Activated CD8-positive, alpha-beta memory T cell treated with anti-CD3 and anti-CD28 coated beads, Interleukin-2, amount 50 U/mL, for 1 hour (primary cell): ENCODE data around the gene PPP2R5C.
"Not testable (repeated sequence)": the region's sequence is repeated elsewhere in the genome, so short reads cannot be mapped to it uniquely, and the experiment has no call there.

Experiments
- DNase-seq: peaks from one replicate; pipeline ENCODE4 v3.0.0-alpha.2; 2020; ENCODE audit errors: extremely low read depth

The PPP2R5C gene

DNA sequence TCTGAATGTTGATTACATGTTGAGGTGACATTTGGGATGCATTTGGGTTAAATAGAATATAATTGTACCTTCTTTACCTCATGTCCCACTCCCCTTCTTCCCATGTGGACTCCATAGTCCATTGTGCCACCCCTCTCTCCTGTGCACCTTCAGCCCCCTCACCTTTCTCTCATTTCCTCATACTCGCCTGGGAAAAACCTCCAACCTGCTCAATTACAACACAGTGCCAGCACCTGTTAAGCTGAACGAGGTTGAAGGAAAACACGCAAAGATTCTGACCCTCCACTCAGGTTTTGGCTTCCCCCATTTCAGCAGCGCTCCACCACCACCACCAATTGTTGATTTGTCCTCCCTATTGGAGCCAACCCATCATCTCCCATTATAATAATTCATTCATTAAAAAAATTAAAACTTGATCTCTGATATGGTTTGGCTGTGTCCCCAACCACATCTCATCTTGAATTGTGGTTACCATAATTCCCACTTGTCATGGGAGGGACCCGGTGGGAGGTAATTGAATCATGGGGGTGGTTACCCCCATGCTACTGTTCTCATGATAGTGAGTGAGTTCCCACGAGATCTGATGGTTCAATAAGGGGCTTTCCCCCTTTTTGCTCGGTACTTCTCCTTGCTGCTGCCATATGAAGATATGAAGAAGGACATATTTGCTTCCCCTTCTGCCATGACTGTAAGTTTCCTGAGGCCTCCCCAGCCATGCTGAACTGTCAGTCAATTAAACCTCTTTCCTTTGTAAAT lies 33.7 kb upstream of the PPP2R5C start:
- DNase-seq = no peak

DNA sequence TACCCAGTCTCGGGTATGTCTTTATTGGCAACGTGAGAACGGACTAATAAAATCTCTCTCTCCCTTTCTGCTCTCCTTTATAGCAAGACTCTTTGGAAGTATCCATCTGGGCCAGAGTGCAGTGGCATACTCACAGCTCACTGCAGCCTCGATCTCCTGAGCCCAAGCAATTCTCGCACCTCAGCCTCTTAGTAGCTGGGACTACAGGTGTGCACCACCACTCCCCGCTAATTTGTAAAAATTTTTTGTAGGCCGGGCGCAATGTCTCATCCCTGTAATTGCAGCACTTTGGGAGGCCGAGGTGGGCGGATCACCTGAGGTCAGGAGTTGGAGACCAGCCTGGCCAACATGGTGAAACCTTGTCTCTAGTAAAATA lies 33.2 kb upstream of the PPP2R5C start:
- no peak for DNase-seq

DNA sequence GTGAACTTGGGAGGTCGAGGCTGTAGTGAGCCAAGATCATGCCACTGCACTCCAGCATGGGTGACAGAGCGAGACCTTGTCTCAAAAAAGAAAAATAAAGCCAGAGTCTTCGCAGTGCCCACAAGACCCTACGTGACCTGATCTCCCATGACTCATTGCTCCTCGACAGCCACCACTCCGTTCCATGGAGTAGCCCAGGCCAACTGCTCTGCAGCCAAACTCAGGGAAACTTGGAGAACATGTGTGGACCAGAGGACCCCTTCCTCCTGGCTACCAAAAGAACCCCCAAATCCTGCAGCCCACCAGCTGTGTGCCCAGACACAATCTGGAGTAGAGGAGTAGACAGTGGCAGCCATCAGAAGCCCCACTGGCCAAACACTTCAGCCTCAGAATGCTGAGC lies 32.1 kb upstream of the PPP2R5C start:
- no peak for DNase-seq

DNA sequence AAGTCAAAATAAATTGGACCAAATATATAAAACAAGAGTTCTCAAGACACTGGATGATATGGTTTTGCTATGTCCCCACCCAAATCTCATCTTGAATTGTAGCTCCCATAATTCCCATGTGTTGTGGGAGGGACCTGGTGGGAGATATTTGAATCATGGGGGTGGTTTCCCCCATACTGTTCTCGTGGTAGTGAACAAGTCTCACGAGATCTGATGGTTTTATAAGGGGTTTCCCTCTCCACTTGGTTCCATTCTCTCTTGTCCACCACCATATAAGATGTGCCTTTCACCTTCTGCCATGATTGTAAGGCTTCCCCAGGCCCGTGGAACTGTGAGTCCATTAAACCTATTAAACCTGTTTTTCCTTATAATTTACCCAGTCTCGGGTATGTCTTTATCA lies 31.4 kb upstream of the PPP2R5C start:
- DNase-seq = not testable (repeated sequence)

DNA sequence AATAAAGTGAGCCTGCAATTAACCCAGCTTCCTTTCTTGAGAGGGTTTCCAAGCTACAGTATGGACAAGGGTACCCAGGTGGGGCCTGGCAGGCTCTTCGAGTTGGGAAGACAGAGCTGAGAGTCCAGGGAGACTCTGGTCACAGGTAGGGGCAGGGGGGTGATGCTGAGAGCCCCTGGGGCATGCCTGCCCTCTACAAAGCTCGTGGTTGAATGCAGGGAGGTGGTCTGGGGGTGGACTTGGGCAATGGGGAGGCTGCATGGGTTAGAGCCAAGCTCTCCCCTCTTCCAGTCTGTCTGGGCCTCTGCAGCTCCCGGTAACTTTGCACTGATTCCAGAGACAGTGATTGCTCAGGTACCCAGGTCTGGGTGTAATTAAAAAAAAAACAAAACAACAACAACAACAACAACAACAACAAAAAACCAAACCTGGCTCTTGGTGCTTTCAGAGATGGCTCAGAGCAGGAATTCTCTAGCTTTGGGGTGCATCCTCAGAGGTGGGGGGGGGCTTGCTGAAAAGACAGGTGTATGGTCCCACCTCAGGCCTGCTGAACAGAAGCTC lies 30.8 kb upstream of the PPP2R5C start:
- no peak for DNase-seq

DNA sequence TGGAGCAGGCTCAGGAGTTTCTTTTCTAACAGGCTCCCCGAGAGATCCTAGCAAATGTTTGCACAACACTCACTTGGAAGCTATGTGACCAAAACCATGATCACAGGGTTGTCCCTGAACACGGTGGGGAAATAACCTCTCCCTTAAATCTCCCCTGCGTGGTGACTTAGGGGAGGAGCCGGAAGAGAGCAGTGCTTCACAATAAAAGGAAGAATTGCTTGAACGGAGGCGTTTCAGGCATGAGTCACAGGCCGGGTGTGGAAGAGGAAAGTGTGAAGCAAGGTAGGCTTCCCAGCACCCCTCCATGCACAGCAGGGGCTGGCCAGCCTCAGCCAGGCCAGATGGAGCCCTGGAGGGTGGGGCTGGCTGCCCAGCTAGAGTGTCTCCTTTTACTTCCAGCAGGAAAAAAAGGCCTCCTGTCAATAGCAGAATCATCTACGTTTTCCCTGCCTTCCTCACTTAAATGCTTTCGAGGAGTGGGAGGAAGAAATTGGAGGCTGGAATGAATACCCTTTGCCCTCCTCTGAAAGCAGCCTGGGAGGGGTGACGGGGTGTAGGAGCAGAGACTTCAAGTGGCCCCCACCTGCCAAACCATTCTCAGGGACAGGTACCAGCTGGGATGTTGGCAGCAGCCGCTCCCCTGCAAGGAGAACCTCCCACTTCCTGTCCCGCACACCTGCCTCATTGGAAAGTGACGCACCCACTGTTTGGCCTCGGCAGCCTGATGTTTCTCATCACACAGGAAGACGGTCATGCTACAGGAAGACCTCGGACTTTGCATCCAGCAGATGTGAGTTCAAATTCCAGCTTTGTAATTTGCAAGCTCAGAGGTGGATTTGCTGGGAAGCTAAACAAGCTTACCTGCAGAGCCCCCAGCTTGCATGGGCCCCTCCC lies 30.1 kb upstream of the PPP2R5C start:
- DNase-seq = peak; percentile 84

DNA sequence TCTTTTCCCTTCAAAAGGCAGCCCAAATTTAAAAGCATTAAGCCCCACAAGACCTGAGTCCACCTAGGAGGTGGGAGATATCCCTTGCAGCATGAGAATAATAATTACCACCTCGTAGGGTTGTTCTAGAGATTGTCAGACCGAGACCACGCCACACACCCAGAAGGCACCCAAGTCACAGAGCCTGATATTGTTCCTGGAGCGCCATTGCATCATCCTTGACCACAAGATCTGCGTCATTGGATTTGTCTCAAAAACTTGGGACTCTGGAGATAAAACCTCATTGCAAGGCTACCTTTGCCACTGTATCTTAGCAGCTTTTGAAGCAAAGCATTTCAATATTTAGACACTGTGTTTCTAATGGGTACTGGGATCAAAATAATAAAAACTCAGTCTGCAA lies 29.4 kb upstream of the PPP2R5C start:
- DNase-seq = no peak

DNA sequence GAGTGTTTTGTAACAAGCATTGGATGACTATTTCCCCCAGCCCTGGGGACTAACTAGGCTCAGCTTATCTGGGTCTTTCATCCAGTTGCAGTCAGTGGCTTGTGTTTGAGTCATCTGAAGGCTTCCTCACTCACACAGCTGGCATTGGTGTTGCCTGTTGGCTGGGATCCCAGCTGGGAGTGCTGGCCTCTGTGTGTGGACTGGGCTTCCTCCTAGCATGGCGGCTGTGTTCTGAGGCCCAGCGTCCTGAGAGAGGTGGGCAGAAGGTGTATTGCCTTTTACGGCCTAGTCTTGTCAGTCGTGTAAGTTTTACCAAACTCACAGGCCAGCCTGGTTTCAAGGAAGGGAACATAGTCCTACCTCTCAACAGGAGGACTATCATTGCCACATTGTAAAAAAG lies 28.3 kb upstream of the PPP2R5C start:
- no peak for DNase-seq

DNA sequence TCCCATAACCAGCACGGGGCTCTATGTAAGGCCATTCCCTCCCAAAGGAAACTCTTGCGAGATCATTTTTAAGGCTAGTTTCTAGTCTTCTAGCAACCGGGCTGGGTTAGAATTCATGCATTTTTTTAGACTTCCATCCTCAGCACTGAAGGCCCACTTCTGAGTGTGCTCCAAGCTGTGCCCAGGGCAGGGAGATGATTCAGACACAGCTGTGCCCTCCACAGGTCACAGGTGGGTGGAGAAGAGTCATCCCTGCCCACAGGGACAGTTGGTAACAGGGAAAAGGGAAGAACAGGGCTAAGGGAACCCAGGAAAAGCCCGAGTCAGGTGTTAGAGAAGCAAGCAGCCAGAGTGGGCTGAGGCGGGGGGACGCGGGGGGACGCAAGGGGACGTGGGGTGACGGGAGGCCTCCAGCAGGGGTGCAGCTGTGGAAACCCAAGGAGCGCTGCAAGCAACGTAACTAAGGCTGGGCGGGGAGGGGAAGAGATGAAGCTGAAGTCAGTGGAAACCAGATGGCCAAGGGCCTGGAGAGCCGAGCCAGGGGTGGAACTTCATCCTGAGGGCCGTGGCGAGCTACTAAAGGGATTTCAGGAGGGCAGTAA lies 27.2 kb upstream of the PPP2R5C start:
- DNase-seq = no peak

DNA sequence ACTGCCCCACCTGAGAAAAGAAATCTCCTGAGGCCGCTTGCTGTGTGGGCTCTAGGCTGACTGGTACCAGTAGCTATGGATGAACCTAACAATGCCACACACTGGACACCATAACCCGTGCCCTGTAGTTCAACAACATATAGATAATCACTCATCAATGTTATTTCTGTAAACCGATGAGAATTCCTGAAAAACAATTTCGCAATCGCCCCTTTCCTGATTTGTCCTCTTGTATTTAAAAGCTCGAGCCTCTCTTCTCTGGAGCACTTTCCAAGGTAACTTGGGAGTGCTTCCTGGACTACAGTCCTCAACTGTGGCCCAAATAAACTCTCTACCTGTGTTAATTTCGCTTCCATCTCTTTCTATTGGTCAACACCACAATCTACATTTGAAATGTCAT lies 26.1 kb upstream of the PPP2R5C start:
- no peak for DNase-seq

DNA sequence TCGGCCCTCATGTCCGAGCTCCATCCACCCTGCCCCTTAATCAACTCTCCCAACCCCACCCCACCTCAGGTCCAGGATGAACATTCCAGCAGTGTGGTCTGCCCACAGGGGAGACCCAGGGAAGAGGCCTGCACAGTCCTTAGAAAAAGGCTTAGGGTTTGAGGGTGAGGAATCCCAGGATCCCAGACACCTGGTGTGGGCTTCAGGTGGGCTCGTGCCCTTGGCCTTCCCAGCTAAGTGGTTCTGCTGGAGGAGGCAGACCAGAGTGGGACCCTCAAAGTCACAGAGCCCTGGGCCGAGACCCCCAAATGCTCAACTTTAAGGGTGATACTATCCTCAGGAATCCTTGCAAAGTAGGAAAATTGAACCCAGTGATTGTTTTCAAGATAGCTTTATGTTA lies 25.4 kb upstream of the PPP2R5C start:
- DNase-seq = no peak

DNA sequence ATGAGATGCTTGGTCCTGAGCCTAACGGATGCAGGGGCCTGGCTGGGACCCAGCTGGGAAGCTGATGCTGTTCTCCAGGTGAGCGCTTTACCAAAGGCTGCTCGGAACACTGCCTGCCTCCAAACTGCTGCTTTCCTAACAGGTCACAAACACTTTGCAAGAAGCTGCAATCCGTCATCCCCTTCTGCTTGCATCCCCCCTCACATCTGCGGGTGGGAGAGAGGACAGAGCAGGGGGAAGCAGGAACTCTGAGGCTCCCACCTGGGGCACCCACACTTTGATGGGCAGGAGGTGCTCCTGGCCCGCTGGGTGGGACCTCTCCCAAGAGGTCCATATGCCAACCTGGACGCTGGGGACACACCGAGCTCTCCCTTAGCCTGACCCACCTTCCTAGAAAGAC lies 24.9 kb upstream of the PPP2R5C start:
- no peak for DNase-seq

DNA sequence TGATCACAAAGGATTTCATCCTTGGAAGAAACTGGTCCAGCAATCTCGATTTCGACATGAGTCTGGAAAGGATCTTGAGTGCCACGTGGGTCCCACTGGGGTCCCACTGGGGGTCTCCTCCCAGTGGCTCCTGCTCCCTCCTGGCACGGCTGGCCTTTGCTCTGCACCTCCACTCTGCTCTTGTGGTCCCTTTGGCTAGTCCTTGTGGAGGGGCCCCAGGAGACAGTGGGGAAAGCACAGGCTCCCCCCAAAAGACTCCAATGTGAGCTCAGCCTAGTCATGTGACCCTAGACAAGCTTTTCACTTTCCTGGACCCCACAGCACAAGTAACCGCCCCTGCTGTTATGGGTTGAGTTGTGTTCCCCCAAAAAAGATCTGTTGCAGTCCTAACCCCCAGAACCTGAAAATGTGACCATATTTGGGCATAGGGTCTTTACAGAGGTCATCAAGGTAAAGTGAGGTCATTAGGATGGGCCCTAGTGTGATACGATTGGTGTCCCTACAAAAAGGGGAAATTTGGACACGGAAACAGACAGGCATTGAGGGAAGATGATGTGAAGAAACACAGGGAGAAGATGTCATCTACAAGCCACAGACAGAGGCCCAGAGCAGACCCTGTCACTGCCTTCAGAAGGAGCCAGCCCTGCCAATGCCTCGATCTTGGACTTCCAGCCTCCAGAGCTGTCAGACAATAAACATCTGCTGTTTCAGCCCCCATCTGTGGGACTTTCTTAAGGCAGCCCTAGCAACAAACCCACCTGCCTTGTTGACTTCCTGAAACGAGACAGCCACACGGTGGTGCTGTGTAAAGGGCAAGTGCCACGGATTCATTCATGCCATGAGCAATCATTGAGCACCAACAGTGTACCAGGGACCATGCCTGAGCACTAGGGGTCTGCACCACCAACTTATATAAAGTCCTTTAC lies 23.8 kb upstream of the PPP2R5C start:
- DNase-seq = no peak

DNA sequence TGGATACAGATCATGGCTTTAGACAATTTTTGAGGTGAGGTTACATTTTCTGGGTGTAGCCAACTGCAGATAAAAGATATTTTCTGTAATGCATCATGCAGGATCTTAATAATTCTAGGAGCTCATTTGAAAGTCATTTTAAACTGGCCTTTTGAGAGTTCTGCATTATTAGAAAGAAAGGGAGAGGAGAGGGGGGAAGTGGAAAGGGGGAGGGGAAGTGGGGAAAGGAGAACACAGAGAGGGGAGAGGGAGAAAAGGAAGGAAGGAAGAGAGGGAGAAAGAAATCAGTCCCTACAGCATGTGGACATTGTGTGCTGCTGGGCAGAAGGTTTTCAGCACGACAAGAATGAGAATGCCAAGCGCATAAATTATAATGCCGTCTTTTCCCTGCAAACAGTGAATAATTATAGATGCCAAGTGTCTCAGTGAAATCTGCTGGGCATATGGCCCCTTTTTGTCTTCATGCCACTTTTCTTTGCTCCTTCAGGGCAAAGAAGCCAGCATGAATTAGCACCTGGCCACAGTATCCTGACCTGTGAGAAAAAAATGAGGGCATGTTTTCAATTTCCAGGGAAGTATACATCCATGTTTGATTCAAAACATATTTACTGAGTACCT lies 22.7 kb upstream of the PPP2R5C start:
- DNase-seq = no peak

DNA sequence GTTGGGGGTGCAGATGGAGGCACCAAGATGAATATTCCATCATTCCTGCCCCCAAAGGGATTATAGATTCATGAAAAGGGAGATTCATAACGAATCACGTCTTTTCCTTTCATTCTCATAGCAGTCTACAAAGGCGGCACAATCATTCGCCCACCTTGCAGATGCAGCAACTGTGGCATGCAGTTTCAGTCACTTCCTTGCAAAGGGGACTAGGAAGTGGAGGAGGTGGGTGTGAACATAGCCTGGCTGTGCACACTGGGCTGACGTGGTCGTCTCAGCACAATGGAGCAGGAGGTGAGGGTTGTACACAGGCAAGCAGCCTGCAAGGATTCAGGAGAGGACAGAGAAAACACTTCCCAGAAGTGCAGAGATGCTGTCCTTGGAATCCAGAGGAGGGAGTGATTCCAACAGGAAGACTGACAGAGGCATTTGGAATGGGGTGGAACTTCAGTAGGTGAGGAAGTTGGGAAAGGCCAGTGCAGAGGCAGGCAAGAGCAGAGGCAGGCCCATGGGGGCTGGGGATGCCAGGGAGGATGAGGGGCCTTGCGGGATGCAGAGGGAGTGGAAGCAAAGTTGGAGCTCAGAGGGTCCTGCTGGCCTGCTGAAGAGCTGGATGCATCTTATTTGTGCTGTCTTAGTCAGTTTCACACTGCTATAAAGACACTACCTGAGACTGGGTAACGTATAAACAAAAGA lies 21.9 kb upstream of the PPP2R5C start:
- no peak for DNase-seq

DNA sequence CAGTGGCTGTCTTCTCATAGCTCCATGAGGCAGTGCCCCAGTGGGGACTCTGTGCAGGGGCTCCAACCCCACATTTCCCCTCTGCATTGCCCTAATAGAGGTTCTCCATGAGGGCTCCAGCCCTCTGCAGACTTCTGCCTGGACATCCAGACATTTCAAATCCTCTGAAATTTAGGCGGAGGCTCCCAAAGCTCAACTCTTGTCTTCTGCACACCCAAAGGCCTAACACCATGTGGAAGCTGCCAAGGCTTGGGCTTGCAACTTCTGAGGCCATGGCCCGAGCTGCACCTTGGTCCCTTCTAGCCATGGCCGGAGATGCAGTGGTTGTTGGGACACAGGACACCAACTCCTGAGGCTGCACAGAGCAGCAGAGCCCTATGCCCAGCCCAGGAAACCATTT lies 20.5 kb upstream of the PPP2R5C start:
- no peak for DNase-seq

DNA sequence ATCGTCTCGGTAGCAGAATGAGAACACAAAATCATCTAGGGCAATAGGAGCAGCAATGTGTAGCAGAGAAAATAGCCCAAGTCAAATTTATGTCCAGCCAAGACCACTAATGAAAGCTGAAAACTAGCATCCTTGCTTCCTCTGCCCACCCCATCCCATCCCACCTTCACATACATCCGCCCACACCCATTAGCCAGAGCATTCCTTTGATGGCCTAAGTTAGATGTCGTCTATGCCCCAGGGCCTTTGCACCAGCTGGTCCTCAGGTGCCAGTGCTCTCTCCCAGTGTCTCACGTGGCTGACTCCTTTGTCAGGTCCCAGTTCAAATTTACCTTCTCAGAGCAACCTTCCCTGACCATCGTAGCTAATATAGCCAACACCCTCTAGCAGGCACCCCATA lies 17.8 kb upstream of the PPP2R5C start:
- no peak for DNase-seq

DNA sequence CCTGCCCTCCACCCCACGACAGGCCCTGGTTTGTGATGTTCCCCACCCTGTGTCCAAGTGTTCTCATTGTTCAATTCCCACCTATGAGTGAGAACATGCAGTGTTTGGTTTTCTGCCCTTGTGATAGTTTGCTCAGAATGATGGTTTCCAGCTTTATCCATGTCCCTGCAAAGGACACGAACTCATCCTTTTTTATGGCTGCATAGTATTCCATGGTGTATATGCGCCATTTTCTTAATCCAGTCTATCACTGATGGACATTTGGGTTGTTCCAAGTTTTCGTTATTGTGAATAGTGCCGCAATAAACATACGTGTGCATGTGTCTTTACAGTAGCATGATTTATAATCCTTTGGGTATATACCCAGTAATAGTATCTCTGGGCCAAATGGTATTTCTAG lies 17.1 kb upstream of the PPP2R5C start:
- DNase-seq = not testable (repeated sequence)

DNA sequence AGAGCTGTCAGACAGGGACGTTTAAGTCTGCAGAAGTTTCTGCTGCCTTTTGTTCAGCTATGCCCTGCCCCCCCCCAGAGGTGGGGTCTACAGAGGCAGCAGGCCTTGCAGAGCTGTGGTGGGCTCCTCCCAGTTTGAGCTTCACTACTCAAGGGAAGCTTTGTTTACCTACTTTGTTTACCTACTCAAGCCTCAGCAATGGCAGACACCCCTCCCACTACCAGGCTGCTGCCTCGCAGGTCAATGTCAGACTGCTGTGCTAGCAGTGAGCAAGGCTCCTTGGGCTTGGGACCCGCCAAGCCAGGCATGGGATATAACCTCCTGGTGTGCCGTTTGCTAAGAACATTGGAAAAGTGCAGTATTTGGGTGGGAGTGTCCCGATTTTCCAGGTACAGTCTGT lies 11.8 kb upstream of the PPP2R5C start:
- not testable (repeated sequence) for DNase-seq

DNA sequence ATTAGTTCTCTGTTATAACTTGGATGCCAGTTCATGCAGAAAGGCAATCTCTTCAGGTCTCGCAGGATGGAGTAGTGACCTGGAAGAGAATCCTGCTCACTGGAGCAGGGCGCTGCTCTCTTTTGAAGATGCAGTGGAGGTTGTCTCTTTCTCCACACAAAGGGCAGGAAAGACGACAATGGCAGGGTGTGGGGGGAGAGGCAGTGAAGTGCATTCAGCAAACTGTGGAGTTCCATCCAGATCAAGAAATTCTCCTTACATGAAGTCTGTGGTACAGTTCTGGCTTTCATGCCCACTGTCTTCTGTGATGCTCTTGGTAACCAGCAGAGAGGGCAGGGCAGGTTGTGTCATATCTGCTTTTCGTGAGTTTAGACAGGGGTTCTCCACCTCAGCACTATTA lies 6.6 kb upstream of the PPP2R5C start:
- DNase-seq = no peak
